CD14-positive monocyte (primary cell): ENCODE results near the gene CMPK2. TPM values are rescaled to one million over a fixed set of nuclear protein-coding genes. Genes with fewer than 3 reads are reported as not detected.
"Not testable (repeated sequence)": the region's sequence is repeated elsewhere in the genome, so short reads cannot be mapped to it uniquely, and the experiment has no call there.

Source experiments
- DNase-seq, 3 donors: peaks; one replicate each; pipeline ENCODE4 v3.0.0-alpha.2; 2011 to 2022
- H2AFZ ChIP-seq: 2 replicates; pipeline ENCODE4 v1.6.0; 2012; ENCODE audit warnings: mild to moderate bottlenecking, low read depth, low read length, inconsistent platforms; ENCODE audit not compliant: insufficient read depth, poor library complexity, severe bottlenecking
- H3K27ac ChIP-seq, 2 donors: 1 replicate in 1 of 2; 2 replicates in 1 of 2; pipeline ENCODE4 v1.5.1; 2012 to 2013; ENCODE audit warnings: low read length in 2 of 2, control low read depth in 1 of 2, inconsistent platforms in 1 of 2, low read depth in 1 of 2, mild to moderate bottlenecking in 1 of 2
- H3K27me3 ChIP-seq, 2 donors: one replicate each; pipeline versions ENCODE4 v1.6.0 to v1.6.1; 2011 to 2013; ENCODE audit warnings: low read length in 2 of 2; ENCODE audit not compliant: control insufficient read depth in 2 of 2, insufficient read depth in 2 of 2
- H3K36me3 ChIP-seq, 2 donors: replicated peaks in 1 of 2; 1 replicate in 1 of 2; 2 replicates in 1 of 2; pipeline versions ENCODE4 v1.5.1 to v1.6.1; 2012 to 2013; ENCODE audit warnings: low read length in 2 of 2, control low read depth in 1 of 2, inconsistent platforms in 1 of 2, mild to moderate bottlenecking in 1 of 2; ENCODE audit not compliant: insufficient read depth in 2 of 2, control insufficient read depth in 1 of 2
- H3K4me1 ChIP-seq, 2 donors: 1 replicate in 1 of 2; 2 replicates in 1 of 2; pipeline versions ENCODE4 v1.5.1 to v1.6.1; 2012 to 2013; ENCODE audit warnings: low read length in 2 of 2, control low read depth in 1 of 2, inconsistent platforms in 1 of 2, mild to moderate bottlenecking in 1 of 2, moderate library complexity in 1 of 2; ENCODE audit not compliant: insufficient read depth in 2 of 2, control insufficient read depth in 1 of 2
- H3K4me2 ChIP-seq: replicated peaks from 2 replicates; pipeline ENCODE3; 2012; ENCODE audit warnings: low read length, moderate library complexity, mild to moderate bottlenecking; ENCODE audit not compliant: poor library complexity, severe bottlenecking; ENCODE audit errors: extremely low read depth
- H3K4me3 ChIP-seq, 3 experiments: fragments of 200-600 bp in 1 of 3; sonication (generic) in 1 of 3; replicated peaks in 1 of 3; 1 replicate in 2 of 3; 2 replicates in 1 of 3; pipeline ENCODE4 v1.5.1; 2011 to 2013; ENCODE audit warnings: low read length in 3 of 3, mild to moderate bottlenecking in 3 of 3, control low read depth in 2 of 3, low read depth in 2 of 3, inconsistent platforms in 1 of 3, moderate library complexity in 1 of 3
- H3K79me2 ChIP-seq: 2 replicates; pipeline ENCODE4 v1.6.0; 2012; ENCODE audit warnings: mild to moderate bottlenecking, control low read depth, inconsistent platforms, low read length, moderate library complexity; ENCODE audit not compliant: insufficient read depth
- H3K9ac ChIP-seq: 2 replicates; pipeline ENCODE4 v1.6.0; 2017; ENCODE audit warnings: low read length, mild to moderate bottlenecking; ENCODE audit not compliant: insufficient read depth, poor library complexity, severe bottlenecking
- H3K9me3 ChIP-seq, 2 donors: replicated peaks in 1 of 2; 1 replicate in 1 of 2; 2 replicates in 1 of 2; pipeline versions ENCODE4 v1.5.1 to v1.6.1; 2012 to 2013; ENCODE audit warnings: low read length in 2 of 2, control low read depth in 1 of 2; ENCODE audit not compliant: control insufficient read depth in 1 of 2, insufficient read depth in 1 of 2
- H4K20me1 ChIP-seq: 2 replicates; pipeline ENCODE4 v1.6.0; 2012; ENCODE audit warnings: mild to moderate bottlenecking, low read length, control low read depth, moderate library complexity; ENCODE audit not compliant: insufficient read depth
- H3K27ac Mint-ChIP-seq, 7 donors: one replicate each; pipeline ENCODE4 v1.8.0; 2020; ENCODE audit warnings: mild to moderate bottlenecking in 7 of 7, mixed read lengths in 7 of 7, moderate library complexity in 6 of 7, inconsistent platforms in 2 of 7
- H3K27me3 Mint-ChIP-seq, 3 donors: one replicate each; pipeline ENCODE4 v1.8.0; 2021 to 2022; ENCODE audit warnings: low read depth in 3 of 3, mild to moderate bottlenecking in 3 of 3, mixed read lengths in 3 of 3, moderate library complexity in 3 of 3, inconsistent platforms in 1 of 3
- H3K36me3 Mint-ChIP-seq, 2 donors: one replicate each; pipeline ENCODE4 v1.8.0; 2020; ENCODE audit warnings: mixed read lengths in 2 of 2, inconsistent platforms in 1 of 2, mild to moderate bottlenecking in 1 of 2
- H3K4me1 Mint-ChIP-seq: one replicate; pipeline ENCODE4 v1.8.0; 2020; ENCODE audit warnings: mild to moderate bottlenecking, mixed read lengths
- H3K4me3 Mint-ChIP-seq, 2 donors: one replicate each; pipeline ENCODE4 v1.8.0; 2020; ENCODE audit warnings: mild to moderate bottlenecking in 2 of 2, mixed read lengths in 2 of 2, moderate library complexity in 1 of 2
- H3K9me3 Mint-ChIP-seq, 7 donors: one replicate each; pipeline ENCODE4 v1.8.0; 2020 to 2022; ENCODE audit warnings: mixed read lengths in 7 of 7, mild to moderate bottlenecking in 6 of 7, moderate library complexity in 6 of 7, inconsistent platforms in 2 of 7
- WGBS: methylation state at CpG from one replicate; pipeline ENCODE4 v1.1.5; 2013; ENCODE audit warnings: missing lambda C conversion rate; ENCODE audit not compliant: insufficient coverage; 5-methylcytosine and 5-hydroxymethylcytosine counted together
- intact Hi-C, 2 donors: fragments of 100-400 bp; cut with micrococcal nuclease; formaldehyde crosslinking; loops; one replicate each; pipeline versions ENCODE4 v1.15.0 to v1.15.1; 2023
- polyA plus RNA-seq, 3 donors: library from polyadenylated mRNA; depleted of rRNA in 1 of 3; unstranded in 2 of 3; stranded (reverse) in 1 of 3; fragments of 300-500 nt in 2 of 3; fragments of >200 nt in 1 of 3; fragmentation: Illumina TruSeq in 2 of 3; gene quantifications; 1 replicate in 2 of 3; 2 replicates in 1 of 3; pipeline ENCODE4 v1.2.3, GENCODE V29; 2012 to 2021
- TF ChIP-seq, protein P1 (sequence below): fragments of 200-600 bp; IDR thresholded peaks from one replicate; pipeline ENCODE4 v1.8.0; 2022; ENCODE audit warnings: antibody characterized with exemption, mild to moderate bottlenecking

CMPK2 gene
- polyA plus RNA-seq, 3 donors: 12.6 to 18.1 (median 17.0) TPM

DNA sequence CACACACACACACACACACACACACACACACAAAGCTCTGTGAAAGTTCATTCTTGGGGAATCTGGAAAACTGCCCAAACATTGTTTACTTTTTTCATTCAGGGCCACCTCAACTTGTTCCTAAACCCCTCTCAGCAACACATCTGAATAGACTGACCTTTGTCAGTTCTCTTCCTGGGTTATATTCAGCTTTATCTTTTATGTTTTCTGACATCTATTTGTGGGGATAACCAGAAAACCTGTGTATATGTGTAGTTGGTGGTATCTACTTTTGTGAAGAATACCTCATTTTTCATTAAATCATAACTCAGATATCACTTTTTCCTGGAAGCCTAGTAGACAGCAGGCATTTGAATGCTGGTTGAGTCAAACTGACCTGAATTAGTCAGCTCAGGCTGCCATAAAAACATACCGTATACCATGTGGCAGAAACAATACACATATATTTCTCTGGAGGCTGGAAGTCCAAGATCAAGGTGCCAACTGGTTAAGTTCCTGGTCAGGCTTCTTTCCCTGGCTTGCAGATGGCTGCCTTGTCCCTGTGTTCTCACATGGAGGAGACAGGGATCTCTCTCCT lies 40.5 kb upstream of the CMPK2 start:
- Histone ChIP-seq H3K27me3 (no peaks in the 10 kb centered on the region), H3K9ac (no peak overlapping the region), H3K4me2 (no peak overlapping the region), H3K4me3 (no peak overlapping the region), H3K36me3 (no peaks in the 10 kb centered on the region), H4K20me1 (no peaks in the 10 kb centered on the region), H3K27ac (no peak overlapping the region), H3K79me2 (no peaks in the 10 kb centered on the region), H3K9me3 (no peaks in the 10 kb centered on the region), H3K4me1 (peaks cover 8 to 12% of the 10 kb centered on the region in 2 donors), H2AFZ (no peak overlapping the region)
- TF ChIP-seq, protein P1, sequence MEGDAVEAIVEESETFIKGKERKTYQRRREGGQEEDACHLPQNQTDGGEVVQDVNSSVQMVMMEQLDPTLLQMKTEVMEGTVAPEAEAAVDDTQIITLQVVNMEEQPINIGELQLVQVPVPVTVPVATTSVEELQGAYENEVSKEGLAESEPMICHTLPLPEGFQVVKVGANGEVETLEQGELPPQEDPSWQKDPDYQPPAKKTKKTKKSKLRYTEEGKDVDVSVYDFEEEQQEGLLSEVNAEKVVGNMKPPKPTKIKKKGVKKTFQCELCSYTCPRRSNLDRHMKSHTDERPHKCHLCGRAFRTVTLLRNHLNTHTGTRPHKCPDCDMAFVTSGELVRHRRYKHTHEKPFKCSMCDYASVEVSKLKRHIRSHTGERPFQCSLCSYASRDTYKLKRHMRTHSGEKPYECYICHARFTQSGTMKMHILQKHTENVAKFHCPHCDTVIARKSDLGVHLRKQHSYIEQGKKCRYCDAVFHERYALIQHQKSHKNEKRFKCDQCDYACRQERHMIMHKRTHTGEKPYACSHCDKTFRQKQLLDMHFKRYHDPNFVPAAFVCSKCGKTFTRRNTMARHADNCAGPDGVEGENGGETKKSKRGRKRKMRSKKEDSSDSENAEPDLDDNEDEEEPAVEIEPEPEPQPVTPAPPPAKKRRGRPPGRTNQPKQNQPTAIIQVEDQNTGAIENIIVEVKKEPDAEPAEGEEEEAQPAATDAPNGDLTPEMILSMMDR: no peak
- Mint-ChIP-seq H3K9me3 (peaks cover 3 to 11% (median 6%) of the 10 kb centered on the region in 7 donors), H3K36me3 (no peaks in the 10 kb centered on the region), H3K4me1 (peaks cover 13% of the 10 kb centered on the region), H3K27ac (no peak overlapping the region), H3K27me3 (peaks cover 0 to 3% (median 2%) of the 10 kb centered on the region in 3 donors), H3K4me3 (no peak overlapping the region)
- intact Hi-C loops: no loop called here
- WGBS: no CpG with 5 or more reads among the region's 1 CpG
- DNase-seq: no peak

DNA sequence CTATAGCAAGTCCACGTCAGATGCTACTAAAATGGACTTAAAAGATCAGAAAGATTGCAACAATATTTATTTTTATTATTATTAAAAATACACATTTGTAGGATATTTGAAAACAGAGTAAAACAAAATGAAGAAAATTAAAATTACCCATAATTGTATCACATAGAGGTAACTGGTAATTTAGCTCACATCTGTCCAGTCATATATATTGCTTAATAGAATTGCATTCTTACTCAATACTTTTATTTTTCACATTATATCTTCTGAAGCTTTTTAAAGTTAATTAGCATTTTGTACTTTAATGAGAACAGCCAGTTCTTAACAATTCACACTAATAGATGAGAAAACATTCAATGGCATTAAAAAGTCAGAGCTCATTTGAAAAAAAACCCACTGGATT lies 40.0 kb upstream of the CMPK2 start:
- Histone ChIP-seq H2AFZ (no peak overlapping the region), H3K9me3 (no peaks in the 10 kb centered on the region), H3K9ac (no peak overlapping the region), H3K4me3 (no peak overlapping the region), H3K27ac (no peak overlapping the region), H3K4me2 (no peak overlapping the region), H4K20me1 (no peaks in the 10 kb centered on the region), H3K4me1 (peaks cover 8 to 12% of the 10 kb centered on the region in 2 donors), H3K36me3 (no peaks in the 10 kb centered on the region), H3K27me3 (no peaks in the 10 kb centered on the region), H3K79me2 (no peaks in the 10 kb centered on the region)
- Mint-ChIP-seq H3K4me3 (no peak overlapping the region), H3K27ac (no peak overlapping the region), H3K36me3 (no peaks in the 10 kb centered on the region), H3K9me3 (peaks cover 3 to 11% (median 6%) of the 10 kb centered on the region in 7 donors), H3K4me1 (peaks cover 12% of the 10 kb centered on the region), H3K27me3 (peaks cover 0 to 3% (median 2%) of the 10 kb centered on the region in 3 donors)
- TF ChIP-seq, protein P1: no peak
- intact Hi-C loops: no loop called here
- WGBS: no CpG with 5 or more reads among the region's 1 CpG
- DNase-seq: no peak

DNA sequence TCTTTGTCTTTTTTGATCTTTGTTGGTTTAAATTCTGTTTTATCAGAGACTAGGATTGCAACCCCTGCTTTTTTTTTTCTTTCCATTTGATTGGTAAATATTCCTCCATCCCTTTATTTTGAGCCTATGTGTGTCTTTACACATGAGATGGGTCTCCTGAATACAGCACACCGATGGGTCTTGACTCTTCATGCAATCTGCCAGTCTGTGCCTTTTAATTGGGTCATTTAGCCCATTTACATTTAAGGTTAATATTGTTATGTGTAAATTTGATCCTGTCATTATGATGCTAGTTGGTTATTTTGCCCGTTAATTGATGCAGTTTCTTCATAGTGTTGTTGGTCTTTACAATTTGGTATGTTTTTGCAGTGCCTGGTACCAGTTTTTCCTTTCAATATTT lies 36.9 kb upstream of the CMPK2 start:
- DNase-seq: not testable (repeated sequence)

More for the DNA sequence above, 36.9 kb upstream of the CMPK2 start:
- H3K27ac ChIP-seq, H3K27me3 Mint-ChIP-seq, H3K36me3 ChIP-seq, H3K4me1 Mint-ChIP-seq, H3K27me3 ChIP-seq, H3K4me2 ChIP-seq, H3K9me3 ChIP-seq, H3K9ac ChIP-seq, H4K20me1 ChIP-seq, H2AFZ ChIP-seq, H3K36me3 Mint-ChIP-seq, H3K79me2 ChIP-seq, H3K4me3 ChIP-seq, H3K4me1 ChIP-seq, H3K4me3 Mint-ChIP-seq, intact Hi-C loops, H3K27ac Mint-ChIP-seq: not testable (repeated sequence)
- peaks cover 3 to 11% (median 6%) of the 10 kb centered on the region in 7 donors for H3K9me3 Mint-ChIP-seq
- no CpG with 5 or more reads among the region's 2 CpGs for WGBS
